ENCODE results near the gene SNRNP200.

Gene SNRNP200

GRCh38 chr2:96239745-96240264 is 65.5 kb downstream of the SNRNP200 start:
- H3F3A ChIP-seq (ENCODE audit: insufficient read depth, low read length): peaks cover 40% of the 10 kb centered on the region
- H4K20me1 ChIP-seq (ENCODE audit: insufficient read depth, low read length): no peaks in the 10 kb centered on the region
- no peaks in the 10 kb centered on the region for H3K9me2 ChIP-seq (replicated peaks; ENCODE audit: insufficient read depth, low read length)
- no peak overlapping the region for H3K27ac ChIP-seq (ENCODE audit: low read length)
- H3K9ac ChIP-seq (ENCODE audit: low read length): no peak overlapping the region
- H3K36me3 ChIP-seq (replicated peaks; ENCODE audit: insufficient read depth, low read length): no peaks in the 10 kb centered on the region
- H3K27me3 ChIP-seq (replicated peaks; ENCODE audit: insufficient read depth, low read length): no peaks in the 10 kb centered on the region
- no peak overlapping the region for H3K4me3 ChIP-seq (ENCODE audit: low read length)
- no peaks in the 10 kb centered on the region for H3K9me3 ChIP-seq (replicated peaks; ENCODE audit: insufficient read depth, low read length)
- no peak for TF ChIP-seq EZH2phosphoT487 (IDR thresholded peaks at IDR 0.05; ENCODE audit: low read length)
- no peak for TF ChIP-seq CTCF (IDR thresholded peaks at IDR 0.05; ENCODE audit: low read length)
- TF ChIP-seq EZH2 (optimal IDR thresholded peaks at IDR 0.05; ENCODE audit: low read depth, low read length): no peak
- peaks cover 41% of the 10 kb centered on the region for H3K4me1 ChIP-seq (ENCODE audit: low read length)
- H3K4me2 ChIP-seq (ENCODE audit: low read depth, low read length): no peak overlapping the region
- H3K79me2 ChIP-seq (ENCODE audit: low read length): 0 out of 2 replicates have a peak, but pooled peaks cover 5% of the 10 kb centered on the region
- no peak overlapping the region for H2AFZ ChIP-seq (ENCODE audit: low read length)
- no peak for DNase-seq

GRCh38 chr2:96239091-96239490 is 66.3 kb downstream of the SNRNP200 start:
- no peaks in the 10 kb centered on the region for H3K9me2 ChIP-seq (replicated peaks; ENCODE audit: insufficient read depth, low read length)
- H3K79me2 ChIP-seq (ENCODE audit: low read length): 0 out of 2 replicates have a peak, but pooled peaks cover 5% of the 10 kb centered on the region
- DNase-seq: no peak
- no peaks in the 10 kb centered on the region for H3K36me3 ChIP-seq (replicated peaks; ENCODE audit: insufficient read depth, low read length)
- no peak overlapping the region for H3K9ac ChIP-seq (ENCODE audit: low read length)
- peaks cover 40% of the 10 kb centered on the region for H3F3A ChIP-seq (ENCODE audit: insufficient read depth, low read length)
- peaks cover 47% of the 10 kb centered on the region for H3K4me1 ChIP-seq (ENCODE audit: low read length)
- no peaks in the 10 kb centered on the region for H3K9me3 ChIP-seq (replicated peaks; ENCODE audit: insufficient read depth, low read length)
- H3K4me2 ChIP-seq (ENCODE audit: low read depth, low read length): no peak overlapping the region
- H3K27me3 ChIP-seq (replicated peaks; ENCODE audit: insufficient read depth, low read length): no peaks in the 10 kb centered on the region
- H2AFZ ChIP-seq (ENCODE audit: low read length): no peak overlapping the region
- H3K27ac ChIP-seq (ENCODE audit: low read length): no peak overlapping the region
- no peak overlapping the region for H3K4me3 ChIP-seq (ENCODE audit: low read length)
- H4K20me1 ChIP-seq (ENCODE audit: insufficient read depth, low read length): no peaks in the 10 kb centered on the region
- TF ChIP-seq EZH2 (optimal IDR thresholded peaks at IDR 0.05; ENCODE audit: low read depth, low read length) (no peak), EZH2phosphoT487 (IDR thresholded peaks at IDR 0.05; ENCODE audit: low read length) (no peak), CTCF (IDR thresholded peaks at IDR 0.05; ENCODE audit: low read length) (no peak)

GRCh38 chr2:96238266-96238665 is 67.1 kb downstream of the SNRNP200 start:
- no peak for TF ChIP-seq EZH2 (optimal IDR thresholded peaks at IDR 0.05; ENCODE audit: low read depth, low read length)
- no peak for TF ChIP-seq EZH2phosphoT487 (IDR thresholded peaks at IDR 0.05; ENCODE audit: low read length)
- TF ChIP-seq CTCF (IDR thresholded peaks at IDR 0.05; ENCODE audit: low read length): no peak
- Histone ChIP-seq H3K4me3 (ENCODE audit: low read length) (no peak overlapping the region), H3K9me2 (replicated peaks; ENCODE audit: insufficient read depth, low read length) (no peaks in the 10 kb centered on the region), H3K27me3 (replicated peaks; ENCODE audit: insufficient read depth, low read length) (no peaks in the 10 kb centered on the region), H3K4me2 (ENCODE audit: low read depth, low read length) (no peak overlapping the region), H3K27ac (ENCODE audit: low read length) (no peak overlapping the region), H3K4me1 (ENCODE audit: low read length) (peaks cover 46% of the 10 kb centered on the region), H3F3A (ENCODE audit: insufficient read depth, low read length) (peaks cover 39% of the 10 kb centered on the region), H3K36me3 (replicated peaks; ENCODE audit: insufficient read depth, low read length) (no peaks in the 10 kb centered on the region), H3K9me3 (replicated peaks; ENCODE audit: insufficient read depth, low read length) (no peaks in the 10 kb centered on the region), H3K9ac (ENCODE audit: low read length) (no peak overlapping the region), H4K20me1 (ENCODE audit: insufficient read depth, low read length) (no peaks in the 10 kb centered on the region), H3K79me2 (ENCODE audit: low read length) (0 out of 2 replicates have a peak, but pooled peaks cover 5% of the 10 kb centered on the region), H2AFZ (ENCODE audit: low read length) (no peak overlapping the region)
- no peak for DNase-seq
